Spleen (tissue), 7 donors: Measurements from ENCODE around the gene KRTCAP2.

Experiments used
- CTCF ChIP-seq, 11 experiments: fragments of 200-600 bp in 7 of 11; fragments of 450-650 bp in 4 of 11; sonication (generic) in 4 of 11; IDR thresholded peaks in 8 of 11; conservative IDR thresholded peaks in 3 of 11; 1 replicate in 7 of 11; 2 replicates in 4 of 11; pipeline versions ENCODE4 v1.4.0 to v1.8.0; 2016 to 2021; ENCODE audit warnings: antibody characterized with exemption in 11 of 11, inconsistent platforms in 4 of 11, mild to moderate bottlenecking in 1 of 11
- POLR2A ChIP-seq, 3 donors: fragments of 450-650 bp; IDR thresholded peaks; one replicate each; pipeline ENCODE4 v1.5.1; 2017; ENCODE audit warnings: antibody characterized with exemption in 3 of 3, mild to moderate bottlenecking in 1 of 3
- POLR2AphosphoS5 ChIP-seq, 3 donors: sonication (generic); formaldehyde crosslinking; IDR thresholded peaks; one replicate each; pipeline ENCODE4 v1.5.1; 2017; ENCODE audit warnings: antibody characterized with exemption in 3 of 3
- donor health status: DM: no; HTN: no; CAD: no; lungs with moderate emphysema.
- donor health status: DM: no; HTN: no; CAD: no.
- donor health status: DM: no; HTN: no; CAD: no.

GRCh38 chr1:155184351-155184811, 11.3 kb upstream of the KRTCAP2 start:
- TF ChIP-seq CTCF (IDR thresholded peaks at IDR 0.05 in 8 of 11, conservative IDR thresholded peaks at IDR 0.05 in 3 of 11), result no peak
- TF ChIP-seq POLR2A (IDR thresholded peaks at IDR 0.05), result no peak
- TF ChIP-seq POLR2AphosphoS5 (IDR thresholded peaks at IDR 0.05), result no peak
